CD4-positive, alpha-beta T cell treated with Interferon alpha-2 for 1 hour (primary cell): ENCODE measurements around the gene PRR11.
"Not testable (repeated sequence)": the region's sequence is repeated elsewhere in the genome, so short reads cannot be mapped to it uniquely, and the experiment has no call there.

Experiments used
- DNase-seq, 2 donors: peaks; one replicate each; pipeline ENCODE4 v3.0.0-alpha.2; 2020 to 2022

The PRR11 gene

GRCh38 chr17:59155439-59156177, at the start of gene PRR11:
TSS of gene PRR11 (plus strand) at chr17:59155746. CDS start at chr17:59169753, 14,007 bp downstream.
- peak; percentile 99 for DNase-seq

DNA sequence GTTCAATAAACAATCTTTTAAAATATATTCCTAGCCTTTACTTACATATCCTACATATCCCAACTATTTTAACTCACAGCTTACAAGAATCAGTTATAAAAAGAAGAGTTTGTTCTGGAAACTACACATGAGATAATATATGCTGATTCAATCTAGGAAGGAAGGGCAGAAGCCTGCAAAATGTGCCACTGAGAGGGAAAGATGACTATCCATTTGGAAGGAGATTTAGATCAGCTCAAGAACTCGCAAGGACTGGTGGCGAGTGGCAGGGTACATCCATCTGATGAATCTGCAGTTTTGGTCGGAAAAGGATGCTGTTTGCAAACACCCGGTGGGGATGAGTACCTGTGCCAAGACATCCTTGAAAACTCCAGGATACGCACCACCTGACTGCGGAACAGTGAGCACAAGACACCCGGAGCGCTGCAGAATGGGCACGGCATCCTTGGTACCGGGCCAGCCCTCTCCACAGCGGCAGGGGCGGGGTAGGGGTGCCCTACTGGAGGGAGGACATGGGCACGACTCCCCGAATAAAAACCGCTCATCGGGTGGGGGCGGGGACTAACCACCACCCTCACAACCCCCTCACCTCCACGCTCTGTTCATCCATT, 49.6 kb upstream of the PRR11 start:
- peak; percentile 73 to 81 for DNase-seq

DNA sequence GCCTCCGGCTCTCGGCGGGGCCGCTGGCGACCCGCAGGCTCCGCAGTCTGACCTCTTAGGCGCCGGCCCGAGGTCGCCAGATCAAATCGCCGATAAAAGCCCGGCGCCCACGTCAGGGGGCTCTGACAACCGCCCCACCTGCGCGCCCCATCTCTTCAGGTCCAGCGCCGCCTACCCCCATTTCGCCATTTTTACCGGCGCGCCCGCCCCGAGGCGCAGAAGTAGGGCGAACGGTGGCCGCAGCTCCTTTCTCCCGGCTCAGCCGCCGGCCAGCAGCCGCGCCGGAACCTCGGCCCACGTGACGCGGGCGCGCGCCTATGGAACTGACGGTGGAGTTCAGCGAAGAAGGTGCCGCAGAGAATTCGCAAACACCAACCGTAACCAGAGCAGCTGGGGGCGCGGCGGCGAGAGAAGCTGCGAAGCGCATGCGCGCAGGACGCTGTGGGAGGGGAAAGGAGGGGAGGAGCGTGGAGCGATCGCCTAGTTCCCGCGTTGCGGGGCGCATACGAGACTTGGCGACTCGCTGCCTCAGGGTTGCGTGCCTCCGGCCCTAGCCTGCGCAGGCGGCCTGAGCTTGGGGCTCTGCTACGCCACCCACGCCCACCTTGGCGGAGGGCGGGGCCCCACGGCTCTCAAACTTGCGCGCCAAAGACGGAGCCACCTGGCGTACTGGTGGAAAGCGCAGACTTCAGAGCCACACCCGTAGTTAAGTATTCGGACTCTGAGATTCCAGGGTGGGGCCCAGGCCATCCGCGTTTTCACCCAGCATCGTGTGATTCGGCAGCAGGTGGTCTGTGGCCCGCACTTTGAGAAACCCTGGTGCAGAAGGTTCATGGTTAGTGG, 48.9 kb upstream of the PRR11 start, which contains the start of gene TRIM37:
TSS of gene TRIM37 (minus strand) at position 418 of the 843 bp plus-strand sequence. CDS start 419 bp downstream, outside the sequence.
- DNase-seq, result peak; percentile 99

DNA sequence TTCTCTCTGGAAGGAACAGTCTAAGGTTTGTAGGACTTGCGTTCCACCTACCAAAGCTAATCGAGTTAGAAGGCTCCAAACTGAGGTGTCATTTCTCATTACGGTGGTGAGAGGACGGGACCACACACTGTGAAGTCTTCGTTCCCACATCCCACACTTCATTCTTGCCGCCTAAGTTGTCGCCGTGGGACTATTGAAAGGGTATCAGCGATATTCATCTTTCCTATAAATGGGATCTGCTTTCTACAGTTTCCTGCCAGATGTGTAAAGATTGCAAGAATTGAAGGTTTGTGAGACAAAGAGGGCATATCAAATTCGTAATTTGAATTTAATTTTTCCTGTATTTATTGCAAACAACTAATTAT, 48.3 kb upstream of the PRR11 start:
- DNase-seq, result no peak

- DNase-seq, result no peak
Measured at GRCh38 chr17:59108400-59109102, 47.0 kb upstream of the PRR11 start.

GRCh38 chr17:59110973-59111372, 44.6 kb upstream of the PRR11 start:
- no peak for DNase-seq

DNA sequence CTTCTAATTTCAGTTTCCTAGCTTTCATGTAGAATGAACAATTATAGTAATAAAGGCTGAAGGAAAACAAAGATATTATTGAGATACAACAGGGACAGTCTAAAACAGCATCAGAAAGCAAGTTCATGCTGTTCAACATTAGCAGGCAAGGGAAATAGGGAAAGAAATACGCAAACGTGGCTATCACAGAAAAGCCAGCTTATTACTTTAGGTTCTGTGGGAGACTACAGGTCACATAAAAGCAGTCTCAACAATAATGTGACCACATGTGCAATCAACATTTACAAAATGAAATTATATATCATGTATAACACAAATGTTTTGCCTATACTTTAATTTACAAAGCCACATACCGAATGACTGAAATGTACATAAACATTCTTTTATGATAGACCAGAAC, 44.0 kb upstream of the PRR11 start:
- no peak for DNase-seq

DNA sequence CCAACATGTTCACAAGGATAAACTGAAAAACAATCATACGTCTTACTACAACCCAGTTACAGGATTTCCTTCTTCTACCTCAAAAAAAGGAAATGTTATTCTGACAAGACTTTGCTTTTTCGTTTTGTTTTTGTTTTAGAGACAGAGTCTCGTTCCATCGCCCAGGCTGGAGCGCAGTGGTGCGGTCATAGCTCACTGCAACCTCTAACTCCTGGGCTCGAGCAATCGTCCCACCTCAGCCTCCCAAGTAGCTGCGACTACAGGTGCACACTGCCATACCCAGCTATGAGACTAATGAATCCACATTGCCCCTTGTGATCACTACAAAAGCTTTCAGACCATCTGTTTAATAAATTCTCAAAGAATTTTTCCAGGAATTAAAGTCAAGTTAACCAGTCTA, 40.1 kb upstream of the PRR11 start:
- DNase-seq, result no peak

DNA sequence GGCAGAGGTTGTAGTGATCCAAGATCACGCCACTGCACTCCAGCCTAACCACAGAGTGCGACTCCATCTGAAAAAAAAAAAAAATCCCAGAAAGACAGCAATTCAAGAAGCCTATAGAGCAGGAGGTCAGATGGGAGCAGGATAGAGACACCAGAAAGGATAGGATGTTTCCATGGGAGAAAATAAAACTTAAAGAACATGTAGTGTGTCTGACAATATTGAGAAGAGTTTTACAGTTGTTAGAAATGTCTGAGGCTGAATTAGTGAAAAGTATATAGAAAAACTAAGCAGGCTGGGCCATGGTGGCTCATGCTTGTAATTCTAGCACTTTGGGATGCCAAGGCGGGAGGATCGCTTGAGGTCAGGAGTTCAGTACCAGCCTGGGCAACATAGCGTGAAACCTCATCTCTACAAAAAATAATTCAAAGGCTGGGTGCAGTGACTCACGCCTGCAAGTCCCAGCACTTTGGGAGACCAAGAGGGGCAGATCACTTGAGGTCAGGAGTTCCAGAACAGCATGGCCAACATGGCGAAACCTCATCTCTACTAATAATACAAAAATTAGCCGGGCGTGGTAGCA, 33.6 kb upstream of the PRR11 start:
- no peak for DNase-seq

DNA sequence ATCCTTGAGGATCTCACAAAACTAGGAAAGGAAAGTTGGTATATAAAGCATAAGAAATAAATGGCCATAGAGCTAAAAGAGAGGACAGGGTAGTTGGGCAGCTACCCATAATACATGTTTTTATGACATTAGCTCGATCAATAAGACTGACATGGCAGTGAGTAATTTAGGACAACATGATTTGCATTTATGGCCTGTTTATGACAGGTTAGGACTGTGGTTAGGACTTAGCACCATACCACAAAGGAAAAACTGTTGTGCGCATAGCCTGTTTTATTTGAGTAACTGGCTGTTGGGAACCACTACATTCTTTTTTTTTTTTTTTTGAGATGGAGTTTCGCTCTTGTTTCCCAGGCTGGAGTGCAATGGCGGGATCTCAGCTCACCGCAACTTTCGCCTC, 30.9 kb upstream of the PRR11 start:
- DNase-seq, result no peak

GRCh38 chr17:59126809-59127417, 28.6 kb upstream of the PRR11 start:
- DNase-seq, result no peak

DNA sequence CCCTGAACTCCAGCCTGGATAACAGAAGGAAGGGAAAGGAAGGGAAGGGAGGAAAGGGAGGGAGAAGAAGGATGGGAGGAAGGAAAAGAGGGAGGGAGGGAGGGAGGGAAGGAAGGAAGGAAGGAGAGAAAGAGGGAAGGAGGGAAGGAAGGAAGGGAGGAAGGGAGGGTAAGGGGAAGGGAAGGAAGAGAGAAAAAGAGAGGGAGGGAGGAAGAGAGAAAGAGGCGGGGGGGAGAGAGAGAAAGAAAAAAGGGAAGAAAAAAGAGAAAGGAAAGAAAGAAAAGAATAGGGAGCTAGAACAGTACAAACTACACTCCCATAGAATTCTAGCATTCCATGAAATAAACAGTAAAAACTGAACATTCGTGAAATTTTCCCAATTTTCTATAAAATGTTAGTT, 25.7 kb upstream of the PRR11 start:
- no peak for DNase-seq

DNA sequence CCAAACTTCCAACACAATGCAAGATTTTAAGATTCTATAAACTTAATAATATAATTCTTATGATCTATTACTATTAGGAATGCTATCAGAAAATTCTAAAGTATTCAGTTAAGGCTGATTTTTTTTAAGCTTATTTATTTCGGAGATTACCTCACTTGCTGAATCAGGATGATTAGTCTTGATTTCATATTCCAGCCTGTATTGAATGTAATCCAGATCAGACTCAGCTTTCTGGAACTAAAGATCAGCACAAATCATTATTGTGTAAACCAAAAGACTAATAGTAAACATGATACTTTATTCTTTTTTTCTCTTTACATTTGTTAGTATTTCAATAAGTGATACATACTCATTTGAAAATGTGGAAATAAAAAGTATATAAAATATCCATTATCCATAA, 24.4 kb upstream of the PRR11 start:
- DNase-seq, result no peak

DNA sequence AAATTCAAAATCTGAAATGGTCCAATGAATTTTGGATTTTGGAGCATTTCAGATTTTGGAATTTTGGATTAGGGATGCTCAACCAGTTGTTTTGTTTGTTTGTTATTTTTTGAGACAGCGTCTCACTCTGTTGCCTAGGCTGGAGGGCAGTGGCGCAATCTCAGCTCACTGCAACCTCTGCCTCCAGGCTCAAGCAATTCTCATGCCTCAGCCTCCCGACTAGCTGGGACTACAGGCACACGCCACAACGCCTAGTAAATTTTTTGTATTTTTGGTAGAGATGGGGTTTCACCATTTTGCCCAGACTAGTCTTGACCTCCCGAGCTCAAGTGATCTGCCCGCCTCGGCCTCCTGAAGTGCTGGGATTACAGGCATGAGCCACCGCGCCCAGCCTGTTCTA, 17.2 kb upstream of the PRR11 start:
- DNase-seq, result not testable (repeated sequence)

DNA sequence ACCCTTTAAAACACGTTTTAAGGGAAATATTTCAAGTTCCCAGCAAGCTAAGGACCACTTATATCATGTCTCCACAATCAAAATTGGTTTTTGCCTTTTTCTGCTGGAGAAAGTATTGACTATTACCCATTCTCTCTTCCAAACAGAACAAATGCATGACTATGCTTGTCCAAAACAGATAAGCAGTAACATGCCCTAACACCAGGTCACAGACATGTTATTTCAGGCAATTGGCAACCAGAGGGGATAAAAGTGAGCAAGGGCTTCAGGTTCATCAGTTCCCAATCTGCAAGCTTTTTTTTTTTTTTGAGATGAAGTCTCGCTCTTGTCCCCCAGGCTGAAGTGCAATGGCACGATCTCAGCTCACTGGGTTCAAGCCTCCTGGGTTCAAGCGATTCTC, 15.6 kb upstream of the PRR11 start:
- no peak for DNase-seq

- DNase-seq, result no peak
Measured at GRCh38 chr17:59141860-59142259, 13.7 kb upstream of the PRR11 start.

DNA sequence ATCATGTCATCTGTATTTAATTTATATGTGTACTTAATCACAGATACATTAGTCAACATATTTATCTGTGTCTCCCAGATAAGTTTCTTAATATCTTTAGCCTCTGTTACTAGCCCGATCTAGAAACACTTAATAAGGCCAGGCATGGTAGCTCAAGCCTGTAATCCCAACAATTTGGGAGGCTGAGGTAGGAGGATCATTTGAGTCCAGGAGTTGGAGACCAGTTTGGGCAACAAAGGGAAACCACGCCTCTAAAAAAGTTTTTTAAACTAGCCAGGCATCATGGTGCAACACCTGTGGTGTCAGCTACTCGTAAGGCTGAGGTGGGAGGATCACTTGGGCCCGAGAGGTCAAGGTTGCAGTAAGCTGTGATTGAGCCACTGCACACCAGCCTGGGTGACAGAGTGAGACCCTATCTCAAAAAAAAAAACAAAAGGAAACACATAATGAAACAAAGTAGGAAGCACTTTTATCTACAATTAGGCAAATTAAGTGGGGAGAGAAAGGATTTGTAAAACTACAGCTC, 9.9 kb upstream of the PRR11 start:
- no peak for DNase-seq

DNA sequence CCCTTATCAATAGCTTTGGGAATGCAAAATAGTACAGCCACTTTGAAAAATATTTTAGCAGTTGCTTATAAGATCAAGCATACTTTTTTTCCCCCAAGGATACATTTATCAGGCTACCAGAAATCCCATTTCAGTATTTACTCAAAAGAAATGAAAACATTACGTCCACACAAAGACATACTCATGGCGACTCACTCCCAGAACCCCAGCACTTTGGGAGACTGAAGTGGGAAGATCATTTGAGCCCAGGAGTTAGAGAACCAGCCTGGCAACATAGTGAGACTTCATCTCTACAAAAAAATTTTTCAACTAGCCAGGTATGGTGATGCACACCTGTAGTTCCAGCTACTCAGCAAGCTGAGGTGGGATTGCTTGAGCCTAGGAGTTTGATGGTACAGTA, 6.5 kb upstream of the PRR11 start:
- no peak for DNase-seq

- DNase-seq, result no peak
Measured at GRCh38 chr17:59149841-59150511, 5.6 kb upstream of the PRR11 start.

- no peak for DNase-seq
Measured at GRCh38 chr17:59151006-59151405, 4.5 kb upstream of the PRR11 start.

GRCh38 chr17:59151591-59151990, 4.0 kb upstream of the PRR11 start:
- DNase-seq, result no peak
